Retinal pigment epithelial cell (primary cell): Measurements from ENCODE around the gene ARFGAP3.

ENCODE experiments used
- DNase-seq: peaks from one replicate; pipeline ENCODE4 v3.0.0-alpha.2; 2010; ENCODE audit warnings: low read depth
- H3K4me3 ChIP-seq: 2 replicates; pipeline ENCODE4 v1.5.1; 2011; ENCODE audit warnings: mild to moderate bottlenecking, low read length, control low read depth, moderate library complexity
- TF ChIP-seq, protein P1 (sequence below): conservative IDR thresholded peaks from 2 replicates; pipeline ENCODE4 v1.5.1; 2011; ENCODE audit warnings: low read depth, low read length, control low read depth, inconsistent platforms

The ARFGAP3 gene, protein sequence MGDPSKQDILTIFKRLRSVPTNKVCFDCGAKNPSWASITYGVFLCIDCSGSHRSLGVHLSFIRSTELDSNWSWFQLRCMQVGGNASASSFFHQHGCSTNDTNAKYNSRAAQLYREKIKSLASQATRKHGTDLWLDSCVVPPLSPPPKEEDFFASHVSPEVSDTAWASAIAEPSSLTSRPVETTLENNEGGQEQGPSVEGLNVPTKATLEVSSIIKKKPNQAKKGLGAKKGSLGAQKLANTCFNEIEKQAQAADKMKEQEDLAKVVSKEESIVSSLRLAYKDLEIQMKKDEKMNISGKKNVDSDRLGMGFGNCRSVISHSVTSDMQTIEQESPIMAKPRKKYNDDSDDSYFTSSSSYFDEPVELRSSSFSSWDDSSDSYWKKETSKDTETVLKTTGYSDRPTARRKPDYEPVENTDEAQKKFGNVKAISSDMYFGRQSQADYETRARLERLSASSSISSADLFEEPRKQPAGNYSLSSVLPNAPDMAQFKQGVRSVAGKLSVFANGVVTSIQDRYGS

DNA sequence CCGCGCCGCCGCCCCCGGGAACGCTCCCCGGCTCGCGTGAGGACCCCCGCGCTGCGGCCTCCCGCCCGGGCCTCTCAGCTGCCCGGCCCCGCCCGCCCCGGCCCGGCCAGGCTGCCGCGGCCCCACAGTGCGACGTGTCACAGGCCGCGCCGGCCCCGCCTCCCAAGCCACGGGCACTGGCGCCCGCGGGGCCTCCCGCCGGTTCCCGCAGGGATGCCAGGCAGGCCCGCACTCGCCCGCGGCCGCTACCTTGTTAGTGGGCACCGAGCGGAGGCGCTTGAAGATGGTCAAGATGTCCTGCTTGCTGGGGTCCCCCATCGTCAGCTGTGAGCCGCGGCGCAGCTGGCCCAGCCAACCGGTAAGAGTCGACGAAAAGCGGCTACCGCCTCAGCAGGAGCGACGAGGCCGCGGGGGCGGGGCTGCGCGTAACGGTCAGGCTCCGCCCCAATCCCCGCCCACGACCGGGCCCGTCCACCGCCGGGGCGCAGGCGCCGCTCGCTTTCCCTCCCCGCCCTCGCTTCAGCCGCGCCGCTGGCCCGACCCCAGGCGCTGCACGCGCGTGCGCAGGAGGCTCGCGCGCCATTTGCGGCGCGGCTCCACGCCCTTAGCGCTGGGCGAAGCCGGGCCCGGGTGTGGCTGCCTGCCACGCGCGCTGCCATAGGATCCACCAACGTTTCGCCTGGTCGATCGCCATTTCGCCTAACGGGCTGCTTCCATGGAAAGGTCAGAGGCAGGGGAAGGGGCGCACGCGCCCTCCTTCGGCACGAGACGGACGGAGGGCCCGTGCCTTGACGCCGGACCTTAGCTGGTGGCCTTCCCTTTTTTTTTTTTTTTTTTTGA, at the start of gene ARFGAP3:
Gene ARFGAP3, minus strand, starts transcription at position 409 of the 840 bp plus-strand sequence. Its CDS starts 91 bp downstream, at position 318.
- DNase-seq, result peak; percentile 61
- TF ChIP-seq, protein P1, sequence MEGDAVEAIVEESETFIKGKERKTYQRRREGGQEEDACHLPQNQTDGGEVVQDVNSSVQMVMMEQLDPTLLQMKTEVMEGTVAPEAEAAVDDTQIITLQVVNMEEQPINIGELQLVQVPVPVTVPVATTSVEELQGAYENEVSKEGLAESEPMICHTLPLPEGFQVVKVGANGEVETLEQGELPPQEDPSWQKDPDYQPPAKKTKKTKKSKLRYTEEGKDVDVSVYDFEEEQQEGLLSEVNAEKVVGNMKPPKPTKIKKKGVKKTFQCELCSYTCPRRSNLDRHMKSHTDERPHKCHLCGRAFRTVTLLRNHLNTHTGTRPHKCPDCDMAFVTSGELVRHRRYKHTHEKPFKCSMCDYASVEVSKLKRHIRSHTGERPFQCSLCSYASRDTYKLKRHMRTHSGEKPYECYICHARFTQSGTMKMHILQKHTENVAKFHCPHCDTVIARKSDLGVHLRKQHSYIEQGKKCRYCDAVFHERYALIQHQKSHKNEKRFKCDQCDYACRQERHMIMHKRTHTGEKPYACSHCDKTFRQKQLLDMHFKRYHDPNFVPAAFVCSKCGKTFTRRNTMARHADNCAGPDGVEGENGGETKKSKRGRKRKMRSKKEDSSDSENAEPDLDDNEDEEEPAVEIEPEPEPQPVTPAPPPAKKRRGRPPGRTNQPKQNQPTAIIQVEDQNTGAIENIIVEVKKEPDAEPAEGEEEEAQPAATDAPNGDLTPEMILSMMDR, result no peak
- peak within 1 kb of the TSS; percentile 86 for H3K4me3 ChIP-seq

DNA sequence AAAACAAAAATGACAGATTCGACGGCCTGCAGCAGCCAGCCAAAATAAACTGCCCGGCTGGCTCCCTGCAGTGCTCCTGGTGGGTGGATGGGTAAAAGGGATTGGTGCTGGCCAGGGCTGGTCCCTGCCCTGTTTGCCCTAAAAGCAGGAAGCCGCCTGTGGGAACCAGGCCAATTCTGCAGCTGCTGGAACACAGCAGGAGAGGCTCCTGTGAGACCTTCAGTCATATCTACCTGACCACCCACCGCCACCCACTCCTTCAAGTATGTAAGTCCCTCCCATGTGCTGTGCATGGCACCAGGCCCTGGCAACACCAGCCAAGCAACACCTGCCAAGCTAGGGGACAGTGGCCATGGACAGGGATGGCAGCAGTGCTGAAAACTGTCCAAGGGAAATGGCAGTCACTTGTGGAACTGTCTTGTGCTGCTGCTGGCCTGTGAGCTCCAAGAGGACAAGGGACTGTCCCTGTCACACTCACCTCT, 48.7 kb upstream of the ARFGAP3 start:
- TF ChIP-seq, protein P1, result no peak
- no peak for DNase-seq
- no peak overlapping the region for H3K4me3 ChIP-seq

DNA sequence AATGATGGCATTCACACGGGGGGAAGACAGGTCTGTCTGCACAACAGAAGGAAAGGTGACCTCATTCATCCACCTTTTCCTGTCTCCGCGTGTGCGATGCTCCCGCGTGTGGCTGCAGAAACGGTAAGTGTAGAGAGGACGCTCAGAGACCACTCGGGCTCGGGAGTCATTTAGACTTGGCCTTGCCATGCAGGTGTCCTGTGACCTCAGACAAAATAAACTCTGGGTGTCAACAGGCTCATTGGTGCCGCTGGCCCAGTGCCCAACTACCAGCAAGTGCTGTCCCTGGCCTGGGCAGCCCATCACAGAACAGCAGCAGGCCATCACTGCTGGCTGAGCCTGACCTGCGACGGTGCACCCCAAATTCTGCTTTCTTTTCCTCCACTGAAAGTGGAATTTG, 48.1 kb upstream of the ARFGAP3 start:
- no peak overlapping the region for H3K4me3 ChIP-seq
- TF ChIP-seq, protein P1, result no peak
- DNase-seq, result no peak

DNA sequence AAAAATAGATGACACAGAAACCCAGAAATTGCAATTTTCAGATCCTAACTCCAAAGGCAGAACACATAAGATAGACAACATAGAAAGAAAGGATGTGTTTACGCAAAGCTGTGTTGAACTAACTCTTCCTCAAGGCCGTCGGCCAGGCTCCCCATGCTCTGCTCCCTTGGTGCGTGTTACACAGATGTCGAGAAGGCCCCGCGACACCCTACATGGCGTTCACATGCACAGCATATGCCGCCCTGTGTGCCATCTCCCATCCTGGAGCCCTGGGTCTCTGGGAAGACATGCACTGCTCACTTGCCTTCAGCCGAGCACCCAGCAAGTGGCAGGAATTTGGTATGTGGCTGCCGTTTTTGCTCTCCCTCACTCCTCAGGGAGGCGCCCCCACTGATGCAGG, 47.0 kb upstream of the ARFGAP3 start:
- TF ChIP-seq, protein P1, result no peak
- no peak overlapping the region for H3K4me3 ChIP-seq
- DNase-seq, result no peak

DNA sequence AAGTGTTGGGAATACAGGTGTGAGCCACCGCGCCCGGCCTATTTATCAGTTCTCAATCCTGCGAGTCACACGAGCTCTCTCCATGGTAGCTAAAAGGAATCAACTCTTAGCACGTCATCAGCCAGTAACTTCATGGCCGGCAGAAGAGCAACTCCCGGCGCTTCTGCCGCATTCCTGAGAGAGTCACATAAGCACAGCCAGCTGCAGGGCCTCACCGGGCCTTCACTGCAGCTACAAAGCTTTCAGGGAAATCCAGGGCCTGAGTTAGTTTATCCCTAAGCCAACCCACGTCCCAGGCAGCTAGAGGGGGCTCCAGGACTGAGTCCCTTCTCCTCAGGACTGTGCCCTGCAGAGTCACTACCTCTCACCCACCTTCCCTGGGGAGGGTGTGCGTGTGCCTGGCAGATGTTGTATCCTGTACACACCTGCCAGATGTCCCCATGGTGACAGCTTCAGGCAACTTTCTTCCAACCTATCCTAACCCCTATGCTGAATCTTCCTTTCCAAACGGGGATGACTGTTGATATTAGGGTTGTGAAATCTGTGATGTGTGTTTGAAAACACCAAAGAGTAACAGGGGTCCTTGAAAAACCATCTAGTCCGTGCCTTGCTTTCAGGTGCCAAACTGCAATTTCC, 45.9 kb upstream of the ARFGAP3 start:
- DNase-seq, result no peak

DNA sequence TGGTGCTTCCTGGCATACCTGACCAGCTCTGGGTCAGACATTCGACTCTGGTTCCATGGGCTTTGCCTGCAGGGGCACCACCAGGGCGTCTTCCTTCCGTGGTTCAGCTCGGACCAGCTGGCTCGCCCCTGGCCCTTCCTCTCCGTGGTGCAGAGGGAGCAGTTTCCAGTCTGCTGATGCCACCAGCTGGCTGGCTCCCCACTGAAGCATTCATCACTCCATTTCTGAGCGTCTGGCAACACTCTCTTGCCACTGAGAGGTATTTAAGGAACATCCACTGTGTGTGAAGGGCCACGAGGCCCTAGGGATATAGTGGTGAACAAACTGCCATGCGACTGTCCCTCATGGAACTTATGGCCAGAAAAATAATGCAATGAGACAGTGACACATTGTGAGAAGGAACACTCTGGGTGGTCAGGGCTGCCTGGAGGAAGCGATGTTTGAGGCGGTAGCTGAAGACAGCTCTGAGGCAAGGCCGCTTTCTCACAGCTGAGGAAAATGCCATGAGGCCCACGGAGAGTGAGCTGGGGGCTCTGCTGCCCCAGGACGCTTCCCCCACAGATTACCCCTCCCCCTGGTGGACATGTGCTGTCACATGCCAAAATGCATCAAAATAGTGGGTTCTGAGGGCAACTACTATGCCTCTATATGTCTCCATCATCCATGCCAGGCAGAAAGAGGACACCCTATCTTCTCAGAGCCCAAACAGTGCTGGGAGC, 44.9 kb upstream of the ARFGAP3 start:
- no peak overlapping the region for H3K4me3 ChIP-seq
- TF ChIP-seq, protein P1, result peak; percentile 38
- DNase-seq, result no peak

More for the DNA sequence above, 45.9 kb upstream of the ARFGAP3 start:
- H3K4me3 ChIP-seq, result no peak overlapping the region
- TF ChIP-seq, protein P1, result no peak
